Type B pancreatic cell (in vitro differentiated cells): ENCODE data around the gene FAM181A. TPM values are rescaled to one million over a fixed set of nuclear protein-coding genes. Genes with fewer than 3 reads are reported as not detected.

Source experiments
- DNase-seq: peaks from one replicate; pipeline ENCODE4 v3.0.0; 2021; ENCODE audit warnings: mixed read lengths; ENCODE audit not compliant: unreplicated experiment; ENCODE audit errors: extremely low spot score
- H3K27ac Mint-ChIP-seq: 2 replicates; pipeline ENCODE4 v1.8.0; 2021; ENCODE audit warnings: mild to moderate bottlenecking, mixed read lengths
- H3K27me3 Mint-ChIP-seq: 2 replicates; pipeline ENCODE4 v1.8.0; 2021; ENCODE audit warnings: mixed read lengths
- H3K36me3 Mint-ChIP-seq: 2 replicates; pipeline ENCODE4 v1.8.0; 2021; ENCODE audit warnings: mixed read lengths
- H3K4me1 Mint-ChIP-seq: one replicate; pipeline ENCODE4 v1.8.0; 2021; ENCODE audit warnings: mixed read lengths; ENCODE audit not compliant: unreplicated experiment
- H3K4me3 Mint-ChIP-seq: 2 replicates; pipeline ENCODE4 v1.8.0; 2021; ENCODE audit warnings: mild to moderate bottlenecking, mixed read lengths
- H3K9me3 Mint-ChIP-seq: 2 replicates; pipeline ENCODE4 v1.8.0; 2021; ENCODE audit warnings: mixed read lengths
- total RNA-seq: library from RNA; stranded (reverse); gene quantifications from 2 replicates; pipeline ENCODE4 v1.2.1, GENCODE V29; 2021; ENCODE audit warnings: low replicate concordance
- TF ChIP-seq, protein P1 (sequence below): fragments of 200-600 bp; sonication (generic); conservative IDR thresholded peaks from 2 replicates; pipeline ENCODE4 v1.5.0; 2021; ENCODE audit warnings: antibody characterized with exemption, mild to moderate bottlenecking

The FAM181A gene
- total RNA-seq, 1 donor from 2014 or later: 1.2 TPM

DNA sequence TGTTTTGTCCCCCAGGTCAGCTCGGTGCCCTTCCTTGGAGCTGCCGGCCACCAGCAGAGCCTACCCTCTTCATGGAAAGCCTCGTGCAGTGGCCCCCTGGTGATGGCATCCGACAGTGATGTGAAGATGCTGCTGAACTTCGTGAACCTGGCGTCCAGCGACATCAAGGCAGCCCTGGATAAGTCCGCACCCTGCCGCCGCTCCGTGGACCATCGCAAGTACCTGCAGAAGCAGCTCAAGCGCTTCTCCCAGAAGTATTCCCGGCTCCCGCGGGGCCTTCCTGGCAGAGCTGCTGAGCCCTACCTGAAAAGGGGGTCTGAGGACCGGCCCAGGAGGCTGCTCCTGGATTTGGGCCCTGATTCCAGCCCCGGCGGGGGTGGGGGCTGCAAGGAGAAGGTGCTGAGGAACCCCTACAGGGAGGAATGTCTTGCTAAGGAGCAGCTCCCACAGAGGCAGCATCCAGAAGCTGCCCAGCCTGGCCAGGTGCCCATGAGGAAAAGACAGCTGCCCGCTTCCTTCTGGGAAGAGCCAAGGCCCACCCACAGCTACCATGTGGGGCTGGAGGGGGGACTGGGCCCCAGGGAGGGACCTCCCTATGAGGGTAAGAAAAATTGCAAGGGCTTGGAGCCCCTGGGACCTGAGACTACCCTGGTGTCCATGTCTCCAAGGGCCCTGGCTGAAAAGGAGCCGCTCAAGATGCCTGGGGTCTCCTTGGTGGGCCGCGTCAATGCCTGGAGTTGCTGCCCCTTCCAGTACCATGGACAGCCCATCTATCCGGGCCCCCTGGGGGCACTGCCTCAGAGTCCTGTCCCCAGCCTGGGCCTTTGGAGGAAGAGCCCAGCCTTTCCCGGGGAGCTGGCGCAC lies 1.3 kb downstream of the FAM181A start:
- DNase-seq: no peak
- Mint-ChIP-seq H3K36me3 (no peaks in the 10 kb centered on the region), H3K9me3 (no peaks in the 10 kb centered on the region), H3K27ac (no peak overlapping the region), H3K27me3 (peaks cover 6% of the 10 kb centered on the region), H3K4me3 (no peak overlapping the region), H3K4me1 (peaks cover 6% of the 10 kb centered on the region)
- TF ChIP-seq, protein P1, sequence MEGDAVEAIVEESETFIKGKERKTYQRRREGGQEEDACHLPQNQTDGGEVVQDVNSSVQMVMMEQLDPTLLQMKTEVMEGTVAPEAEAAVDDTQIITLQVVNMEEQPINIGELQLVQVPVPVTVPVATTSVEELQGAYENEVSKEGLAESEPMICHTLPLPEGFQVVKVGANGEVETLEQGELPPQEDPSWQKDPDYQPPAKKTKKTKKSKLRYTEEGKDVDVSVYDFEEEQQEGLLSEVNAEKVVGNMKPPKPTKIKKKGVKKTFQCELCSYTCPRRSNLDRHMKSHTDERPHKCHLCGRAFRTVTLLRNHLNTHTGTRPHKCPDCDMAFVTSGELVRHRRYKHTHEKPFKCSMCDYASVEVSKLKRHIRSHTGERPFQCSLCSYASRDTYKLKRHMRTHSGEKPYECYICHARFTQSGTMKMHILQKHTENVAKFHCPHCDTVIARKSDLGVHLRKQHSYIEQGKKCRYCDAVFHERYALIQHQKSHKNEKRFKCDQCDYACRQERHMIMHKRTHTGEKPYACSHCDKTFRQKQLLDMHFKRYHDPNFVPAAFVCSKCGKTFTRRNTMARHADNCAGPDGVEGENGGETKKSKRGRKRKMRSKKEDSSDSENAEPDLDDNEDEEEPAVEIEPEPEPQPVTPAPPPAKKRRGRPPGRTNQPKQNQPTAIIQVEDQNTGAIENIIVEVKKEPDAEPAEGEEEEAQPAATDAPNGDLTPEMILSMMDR: no peak

DNA sequence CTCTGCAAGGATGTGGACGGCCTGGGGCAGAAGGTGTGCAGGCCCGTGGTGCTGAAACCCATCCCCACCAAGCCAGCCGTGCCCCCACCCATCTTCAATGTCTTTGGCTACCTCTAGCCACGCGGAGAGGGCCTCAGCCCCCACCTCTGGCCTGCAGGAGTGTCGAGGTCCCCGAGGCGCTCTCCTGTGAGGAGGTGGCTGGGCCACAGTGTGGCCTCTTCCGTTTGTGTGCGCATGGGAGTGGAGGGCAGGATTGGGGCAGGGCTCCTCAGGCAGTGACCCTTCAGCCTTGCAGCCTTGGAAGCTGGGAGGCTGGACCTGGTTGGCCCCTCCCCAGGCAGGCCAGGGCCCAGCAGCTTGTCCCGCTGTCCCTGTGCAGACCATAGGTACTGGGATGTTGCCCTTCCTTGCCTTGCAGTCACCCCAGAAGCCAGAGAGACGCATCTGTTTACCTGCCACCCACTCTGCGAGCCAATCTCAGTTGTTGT lies 1.9 kb downstream of the FAM181A start:
- H3K4me1 Mint-ChIP-seq: peaks cover 6% of the 10 kb centered on the region
- no peak overlapping the region for H3K27ac Mint-ChIP-seq
- TF ChIP-seq, protein P1: no peak
- no peaks in the 10 kb centered on the region for H3K9me3 Mint-ChIP-seq
- no peak for DNase-seq
- H3K36me3 Mint-ChIP-seq: no peaks in the 10 kb centered on the region
- H3K27me3 Mint-ChIP-seq: peaks cover 4% of the 10 kb centered on the region
- H3K4me3 Mint-ChIP-seq: no peak overlapping the region

DNA sequence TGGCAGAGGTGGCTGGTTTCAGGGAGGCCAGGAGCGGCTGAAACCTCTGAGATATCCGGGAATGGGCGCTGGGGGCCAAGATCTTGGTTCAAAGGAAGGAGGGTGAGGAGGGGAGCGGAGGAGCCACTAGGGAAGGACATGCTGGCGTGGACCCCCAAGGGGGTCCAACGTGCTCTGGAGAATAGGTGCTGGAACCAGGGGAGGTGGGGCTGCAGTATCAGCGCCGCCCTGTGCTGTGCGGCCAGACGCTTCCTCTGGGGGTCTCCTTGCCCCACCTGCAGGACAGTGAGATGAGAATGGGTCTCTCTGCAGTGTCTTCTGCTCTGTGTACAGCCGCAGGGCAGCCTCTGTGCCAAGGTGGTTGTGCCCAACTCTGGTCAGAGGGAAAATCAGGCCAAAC lies 2.5 kb downstream of the FAM181A start:
- H3K27ac Mint-ChIP-seq: no peak overlapping the region
- TF ChIP-seq, protein P1: no peak
- H3K4me1 Mint-ChIP-seq: peaks cover 6% of the 10 kb centered on the region
- no peak for DNase-seq
- no peak overlapping the region for H3K4me3 Mint-ChIP-seq
- no peaks in the 10 kb centered on the region for H3K36me3 Mint-ChIP-seq
- H3K27me3 Mint-ChIP-seq: peaks cover 9% of the 10 kb centered on the region
- H3K9me3 Mint-ChIP-seq: no peaks in the 10 kb centered on the region

DNA sequence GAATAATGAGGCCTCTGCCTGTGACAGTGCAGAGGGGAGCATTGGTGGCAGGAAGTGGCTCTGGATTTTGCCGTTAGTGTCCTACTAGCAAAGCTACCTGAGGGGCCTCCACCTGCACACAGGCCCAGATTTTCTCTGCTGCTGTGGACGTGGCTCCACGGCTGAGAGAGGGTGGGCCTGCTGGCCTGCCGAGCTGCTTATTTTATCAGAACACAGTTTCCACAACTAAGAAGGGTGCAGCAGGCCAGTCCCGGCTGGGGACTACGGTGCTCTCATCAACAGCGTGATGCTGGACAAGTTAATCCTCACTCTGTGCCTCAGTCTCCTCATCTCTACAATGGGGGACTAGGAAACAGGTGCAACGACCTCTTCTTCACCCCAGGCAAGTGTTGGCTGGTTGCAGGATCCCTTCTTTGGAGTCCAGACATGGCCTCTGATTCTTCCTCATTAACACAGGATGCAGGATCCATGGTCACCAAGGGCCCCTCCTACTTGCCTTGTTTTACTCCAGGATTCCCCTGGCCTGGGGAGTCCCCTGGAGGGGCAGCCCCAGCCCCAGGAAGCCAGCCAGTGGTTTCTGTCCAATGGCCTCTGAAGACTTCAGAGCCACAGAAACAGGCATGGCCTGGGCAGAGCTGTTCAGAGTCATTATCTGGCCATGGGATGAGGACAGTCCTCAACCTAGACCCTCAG lies 3.3 kb downstream of the FAM181A start:
- H3K4me3 Mint-ChIP-seq: no peak overlapping the region
- no peaks in the 10 kb centered on the region for H3K9me3 Mint-ChIP-seq
- TF ChIP-seq, protein P1: no peak
- no peak for DNase-seq
- peaks cover 6% of the 10 kb centered on the region for H3K4me1 Mint-ChIP-seq
- H3K27ac Mint-ChIP-seq: no peak overlapping the region
- H3K27me3 Mint-ChIP-seq: peaks cover 14% of the 10 kb centered on the region
- H3K36me3 Mint-ChIP-seq: no peaks in the 10 kb centered on the region

DNA sequence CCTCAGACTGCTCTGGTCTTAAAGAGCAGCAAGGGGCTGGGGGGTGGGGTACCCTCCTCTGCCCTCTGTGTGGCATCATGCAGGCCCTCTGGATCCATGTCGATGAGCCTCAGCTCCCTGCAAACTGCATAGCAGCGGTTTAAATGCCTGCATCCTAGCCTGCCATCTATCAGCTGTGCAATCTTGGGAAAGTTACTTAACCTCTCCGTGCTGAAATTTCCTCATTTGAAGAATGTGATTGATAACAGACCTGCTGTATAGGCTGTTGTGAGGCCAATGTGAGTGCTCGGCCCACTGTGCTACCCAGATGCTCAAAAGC lies 3.8 kb downstream of the FAM181A start:
- DNase-seq: no peak
- peaks cover 18% of the 10 kb centered on the region for H3K27me3 Mint-ChIP-seq
- H3K9me3 Mint-ChIP-seq: no peaks in the 10 kb centered on the region
- peaks cover 6% of the 10 kb centered on the region for H3K4me1 Mint-ChIP-seq
- TF ChIP-seq, protein P1: no peak
- H3K27ac Mint-ChIP-seq: no peak overlapping the region
- no peak overlapping the region for H3K4me3 Mint-ChIP-seq
- H3K36me3 Mint-ChIP-seq: no peaks in the 10 kb centered on the region
